ENCODE results near the gene PTPRE. TPM values are rescaled to one million over a fixed set of nuclear protein-coding genes. Genes with fewer than 3 reads are reported as not detected.

Gene PTPRE
- total and polyA plus RNA-seq, 2 experiments from 2014 or later: 4.2 to 8.8 TPM

- peaks cover 2% of the 10 kb centered on the region for H3K4me1 ChIP-seq (ENCODE audit: low read depth)
- no peak overlapping the region for H3K27ac ChIP-seq
- H3K27me3 ChIP-seq: no peaks in the 10 kb centered on the region
- no peaks in the 10 kb centered on the region for H3K9me3 ChIP-seq (ENCODE audit: low read depth)
- H3K4me3 ChIP-seq: no peak overlapping the region
- peak; percentile 25 for TF ChIP-seq CTCF (IDR thresholded peaks at IDR 0.05; ENCODE audit: low read depth, low read length)
- H3K36me3 ChIP-seq: no peaks in the 10 kb centered on the region
- DNase-seq (ENCODE audit: low read depth in 1 of 2, low spot score in 1 of 2): peak in 1 of 2 donors; percentile 71
Measured at GRCh38 chr10:127919418-127920271, 12.7 kb downstream of the PTPRE start.

DNA sequence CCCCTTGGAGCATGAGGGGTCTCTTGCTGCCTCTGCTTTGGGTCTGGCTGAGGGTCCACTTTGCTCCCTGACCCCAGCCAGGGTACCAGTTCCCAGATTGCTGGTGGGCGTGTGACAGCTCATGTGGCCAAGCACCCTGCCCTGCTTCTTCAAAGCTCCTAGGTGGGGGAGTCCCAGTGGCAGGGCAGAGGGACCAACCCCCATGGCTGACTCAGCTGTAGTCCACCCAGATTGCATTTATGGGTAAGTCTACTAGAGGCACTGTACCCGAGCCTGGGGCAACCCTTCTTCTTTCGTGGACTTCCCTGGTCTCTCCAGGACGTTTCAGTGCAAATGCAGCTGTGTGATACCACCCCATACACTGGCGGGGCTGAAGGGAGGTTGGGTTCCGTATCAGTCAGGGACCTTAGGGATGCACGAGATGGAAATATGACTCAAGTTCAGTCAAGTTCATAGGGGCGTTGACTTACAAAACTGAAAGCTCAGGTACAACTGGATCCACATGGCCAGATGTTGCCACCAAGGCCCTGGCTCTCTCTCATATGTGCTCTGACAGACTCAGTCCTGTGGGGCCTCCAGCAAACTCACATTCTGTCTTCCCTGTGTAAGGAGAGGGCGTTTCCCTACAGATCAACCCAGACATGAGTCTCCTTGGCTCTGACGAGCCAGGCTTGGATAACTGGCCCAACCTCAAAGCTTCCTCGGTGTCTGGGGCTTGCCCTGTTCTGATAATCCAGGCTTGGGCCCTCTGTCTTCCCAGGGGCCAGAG lies 13.6 kb downstream of the PTPRE start:
- TF ChIP-seq CTCF (IDR thresholded peaks at IDR 0.05; ENCODE audit: low read depth, low read length): no peak
- H3K36me3 ChIP-seq: no peaks in the 10 kb centered on the region
- no peak overlapping the region for H3K27ac ChIP-seq
- H3K4me3 ChIP-seq: no peak overlapping the region
- no peaks in the 10 kb centered on the region for H3K9me3 ChIP-seq (ENCODE audit: low read depth)
- no peaks in the 10 kb centered on the region for H3K27me3 ChIP-seq
- no peaks in the 10 kb centered on the region for H3K4me1 ChIP-seq (ENCODE audit: low read depth)
- DNase-seq (ENCODE audit: low read depth in 1 of 2, low spot score in 1 of 2): no peak

- DNase-seq (ENCODE audit: low read depth in 1 of 2, low spot score in 1 of 2): no peak
- no peak overlapping the region for H3K4me3 ChIP-seq
- no peak for TF ChIP-seq CTCF (IDR thresholded peaks at IDR 0.05; ENCODE audit: low read depth, low read length)
- H3K9me3 ChIP-seq (ENCODE audit: low read depth): no peaks in the 10 kb centered on the region
- no peaks in the 10 kb centered on the region for H3K4me1 ChIP-seq (ENCODE audit: low read depth)
- H3K36me3 ChIP-seq: no peaks in the 10 kb centered on the region
- H3K27me3 ChIP-seq: no peaks in the 10 kb centered on the region
- no peak overlapping the region for H3K27ac ChIP-seq
Measured at GRCh38 chr10:127921075-127921752, 14.3 kb downstream of the PTPRE start.

GRCh38 chr10:127921753-127922145 lies 14.8 kb downstream of the PTPRE start:
- DNase-seq (ENCODE audit: low read depth in 1 of 2, low spot score in 1 of 2): no peak
- H3K36me3 ChIP-seq: no peaks in the 10 kb centered on the region
- no peak for TF ChIP-seq CTCF (IDR thresholded peaks at IDR 0.05; ENCODE audit: low read depth, low read length)
- H3K4me1 ChIP-seq (ENCODE audit: low read depth): no peaks in the 10 kb centered on the region
- H3K4me3 ChIP-seq: no peak overlapping the region
- no peaks in the 10 kb centered on the region for H3K27me3 ChIP-seq
- H3K9me3 ChIP-seq (ENCODE audit: low read depth): no peaks in the 10 kb centered on the region
- H3K27ac ChIP-seq: no peak overlapping the region

GRCh38 chr10:127922206-127922605 lies 15.3 kb downstream of the PTPRE start:
- no peaks in the 10 kb centered on the region for H3K9me3 ChIP-seq (ENCODE audit: low read depth)
- no peaks in the 10 kb centered on the region for H3K27me3 ChIP-seq
- no peak for TF ChIP-seq CTCF (IDR thresholded peaks at IDR 0.05; ENCODE audit: low read depth, low read length)
- no peak overlapping the region for H3K27ac ChIP-seq
- H3K4me3 ChIP-seq: no peak overlapping the region
- H3K36me3 ChIP-seq: no peaks in the 10 kb centered on the region
- H3K4me1 ChIP-seq (ENCODE audit: low read depth): no peaks in the 10 kb centered on the region
- no peak for DNase-seq (ENCODE audit: low read depth in 1 of 2, low spot score in 1 of 2)

All from cardiac muscle cell (in vitro differentiated cells and primary cell).